HG03025 (cell line): ENCODE data around the gene PIGQ.
"Not testable (repeated sequence)": the region's sequence is repeated elsewhere in the genome, so short reads cannot be mapped to it uniquely, and the experiment has no call there.

Experiments used
- ATAC-seq: cut with Tn5 transposase; IDR thresholded peaks from one replicate; pipeline ENCODE4 v1.9.1; 2021; ENCODE audit warnings: mild to moderate bottlenecking, moderate library complexity; ENCODE audit not compliant: unreplicated experiment, low FRiP score

Gene PIGQ

DNA sequence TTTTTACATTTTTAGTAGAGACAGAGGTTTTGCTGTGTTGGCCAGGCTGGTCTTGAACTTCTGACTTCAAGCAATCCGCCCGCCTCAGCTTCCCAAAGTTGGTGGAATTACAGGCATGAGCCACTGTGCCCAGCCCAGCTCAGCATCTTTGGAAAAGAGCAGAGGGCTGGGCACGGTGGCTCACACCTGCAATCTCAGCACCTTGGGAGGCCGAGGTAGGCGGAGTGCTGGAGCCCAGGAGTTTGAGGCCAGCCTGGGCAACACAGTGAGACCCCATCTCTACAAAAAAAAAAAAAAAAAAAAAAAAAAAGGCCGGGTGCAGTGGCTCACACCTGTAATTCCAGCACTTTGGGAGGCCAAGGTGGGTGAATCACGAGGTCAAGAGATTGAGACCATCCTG lies 27.9 kb downstream of the PIGQ start:
- ATAC-seq = not testable (repeated sequence)

DNA sequence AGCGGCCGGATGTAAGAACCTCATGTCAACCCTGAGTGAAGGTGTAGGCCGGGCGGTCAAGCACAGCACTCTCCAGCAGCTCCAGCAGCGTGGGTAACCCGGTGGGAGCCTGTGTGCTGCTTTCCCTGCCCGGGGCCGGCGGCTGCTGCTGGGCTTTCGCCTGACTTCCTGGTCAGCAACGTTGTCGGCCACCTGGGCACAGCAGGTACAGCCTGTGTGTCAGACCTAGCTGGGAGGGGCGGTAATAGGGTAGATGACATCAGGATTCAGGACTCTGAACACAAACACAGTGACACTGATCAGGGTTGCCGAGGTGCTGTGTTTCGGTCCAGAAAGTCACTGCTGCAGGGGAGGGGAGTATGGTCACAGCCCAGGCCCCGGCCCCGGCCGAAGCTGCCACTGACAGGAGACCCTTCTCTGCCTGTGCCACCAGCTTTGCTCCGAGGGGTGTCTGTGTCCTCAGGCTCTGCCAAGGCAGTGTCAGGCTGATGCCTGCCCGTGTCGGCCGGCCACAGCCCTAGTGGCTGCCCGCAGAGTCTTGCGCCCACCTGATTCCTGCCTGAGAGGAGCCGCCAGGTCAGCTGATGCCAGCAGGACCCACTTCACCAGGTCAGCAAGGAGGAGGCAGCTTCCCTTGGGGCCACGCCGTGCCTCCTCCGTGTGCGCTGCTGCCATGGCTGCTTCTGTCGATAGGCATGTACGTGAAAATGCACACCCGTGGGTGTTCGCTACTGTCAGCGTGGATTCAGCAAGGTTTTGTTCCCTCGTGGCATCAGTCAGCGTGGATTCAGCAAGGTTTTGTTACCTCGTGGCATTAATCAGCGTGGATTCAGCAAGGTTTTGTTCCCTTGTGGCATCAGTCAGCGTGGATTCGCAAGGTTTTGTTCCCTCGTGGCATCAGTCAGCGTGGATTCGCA lies 29.3 kb downstream of the PIGQ start:
- no peak for ATAC-seq

GRCh38 chr16:600781-601180 lies 31.0 kb downstream of the PIGQ start:
- no peak for ATAC-seq

GRCh38 chr16:603933-604332 lies 34.2 kb downstream of the PIGQ start:
- no peak for ATAC-seq

DNA sequence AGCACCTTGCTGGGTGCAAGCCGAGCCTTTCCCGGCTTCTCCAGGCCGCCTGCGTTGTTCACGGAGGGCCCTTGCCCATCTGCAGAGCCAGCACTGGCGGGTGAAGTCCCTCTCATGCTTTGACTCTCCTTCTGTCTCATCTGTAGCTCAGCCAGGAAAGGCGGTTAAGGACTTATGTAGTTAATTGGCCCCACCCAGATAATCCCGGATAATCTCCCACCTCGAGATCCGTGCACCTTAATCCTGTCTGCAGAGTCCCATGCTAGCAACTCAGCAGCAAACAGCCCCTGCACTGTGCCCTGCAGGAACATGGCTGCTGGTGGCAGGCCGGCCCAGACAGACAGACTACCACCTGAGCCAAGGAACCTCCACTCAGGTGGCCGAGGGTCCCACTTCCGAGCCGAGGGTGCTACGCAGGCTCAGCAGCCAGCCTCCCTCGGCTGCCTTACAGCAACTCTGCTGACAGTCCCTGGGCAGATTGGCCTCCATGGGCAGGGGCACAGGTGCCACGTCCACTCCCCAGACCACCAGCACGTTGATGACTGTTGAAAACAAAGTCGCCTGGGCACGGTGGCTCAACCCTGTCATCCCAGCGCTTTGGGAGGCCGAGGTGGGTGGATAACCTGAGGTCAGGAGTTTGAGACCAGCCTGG lies 37.0 kb downstream of the PIGQ start:
- ATAC-seq = no peak

- no peak for ATAC-seq
Observed at GRCh38 chr16:608019-608418, 38.3 kb downstream of the PIGQ start.

GRCh38 chr16:609316-609715 lies 39.5 kb downstream of the PIGQ start:
- ATAC-seq = no peak

DNA sequence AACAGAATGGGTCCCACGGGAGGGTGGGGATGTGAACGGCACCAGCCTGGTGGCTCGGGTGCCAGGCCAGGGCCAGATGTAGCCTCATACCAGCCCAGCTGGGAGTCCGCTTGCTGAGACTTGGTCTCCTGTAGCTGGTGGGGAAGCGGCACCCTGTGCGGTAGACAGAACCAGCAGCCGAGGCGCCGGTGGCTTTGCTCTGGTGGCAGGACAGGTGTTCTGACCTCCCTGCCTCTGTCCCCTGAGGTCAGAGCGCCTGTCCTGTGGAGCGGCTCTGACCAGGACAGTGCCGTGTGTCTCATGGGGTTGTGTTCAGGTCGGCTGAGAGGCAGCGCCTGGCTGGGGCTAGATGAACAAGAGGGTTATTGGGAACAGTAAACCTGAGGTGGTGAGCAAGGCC lies 40.2 kb downstream of the PIGQ start:
- ATAC-seq = no peak

DNA sequence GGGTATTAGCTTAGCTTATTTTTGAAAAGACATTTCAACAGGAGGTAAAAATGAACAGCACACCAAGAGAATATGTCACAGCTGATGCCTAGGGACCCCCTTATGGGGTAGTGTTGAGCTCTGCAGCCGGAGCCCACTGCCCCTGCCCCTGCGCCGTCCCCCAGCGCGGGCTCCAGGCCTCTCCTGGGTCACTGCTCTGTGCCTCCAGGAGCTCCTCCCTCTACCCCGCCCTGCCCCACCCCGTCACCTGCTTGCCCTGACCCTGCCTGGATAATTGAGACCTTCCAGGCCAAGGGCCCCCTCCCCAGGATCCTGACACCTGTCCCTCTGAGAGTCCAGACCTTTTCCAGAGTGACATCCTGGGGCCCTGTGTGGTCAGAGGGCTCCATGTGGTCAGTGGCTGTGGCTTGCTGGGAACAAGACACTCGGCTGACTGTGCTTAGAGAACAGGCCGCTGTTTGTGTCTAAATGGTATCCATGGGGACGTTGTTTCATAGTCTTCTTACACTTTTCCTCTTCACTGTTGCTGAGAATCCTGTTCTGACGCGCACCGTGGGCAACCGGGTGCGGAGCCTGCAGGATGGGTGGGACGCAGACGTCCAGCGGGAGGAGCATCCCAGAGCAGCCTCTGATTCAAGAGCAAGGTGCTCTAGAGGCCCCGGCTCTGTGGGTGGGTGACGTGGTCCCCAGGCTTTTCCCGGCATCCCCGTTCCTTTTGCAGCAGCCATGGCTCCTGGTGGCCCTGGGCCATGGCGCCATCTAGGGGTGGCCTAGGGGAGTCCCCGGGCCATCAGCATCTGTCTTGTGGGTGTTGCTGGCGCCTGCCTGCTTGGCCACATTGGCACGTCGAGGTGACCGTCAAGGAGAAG lies 41.0 kb downstream of the PIGQ start:
- no peak for ATAC-seq

- ATAC-seq = no peak
Observed at GRCh38 chr16:615122-615521, 45.4 kb downstream of the PIGQ start.

DNA sequence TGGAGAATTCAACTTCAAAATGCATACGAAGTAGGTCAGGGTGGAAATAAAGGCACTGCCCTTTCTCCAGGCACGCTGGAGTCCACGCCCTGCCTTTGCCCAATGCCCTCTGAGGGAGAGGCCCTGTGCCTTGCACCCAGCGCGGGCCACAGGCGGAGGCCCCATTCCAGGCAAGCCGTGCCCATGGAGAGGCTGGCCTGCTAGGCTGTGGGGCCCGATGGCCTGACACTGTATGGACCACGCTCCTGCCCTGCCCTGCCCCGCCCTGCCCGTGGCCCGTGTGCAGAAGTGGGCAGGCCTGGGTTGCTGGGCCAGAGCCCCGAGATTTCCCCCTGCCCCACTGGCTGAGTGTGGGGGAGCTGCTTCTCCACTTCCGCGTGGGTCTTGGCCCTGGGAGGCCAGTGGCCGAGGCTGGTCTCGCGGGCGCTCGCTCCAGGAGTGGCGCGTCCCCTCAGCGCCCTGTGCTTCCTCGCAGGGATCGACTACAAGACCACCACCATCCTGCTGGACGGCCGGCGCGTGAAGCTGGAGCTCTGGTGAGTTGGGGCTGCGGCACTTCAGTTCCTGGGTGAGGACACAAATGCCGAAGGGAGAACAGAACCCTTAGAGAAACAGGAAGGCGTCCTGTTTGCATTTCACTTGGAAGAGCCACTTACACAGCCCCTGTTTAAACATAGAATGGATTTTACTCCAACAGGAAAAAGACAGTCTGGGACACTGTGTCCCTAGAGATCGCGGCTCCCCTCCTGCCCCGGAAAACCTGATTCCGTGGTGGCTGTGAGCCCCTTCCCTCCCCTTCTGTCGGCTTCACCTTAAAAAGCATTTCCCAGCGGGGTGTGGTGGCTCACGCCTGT lies 47.2 kb downstream of the PIGQ start:
- ATAC-seq = no peak

- no peak for ATAC-seq
Observed at GRCh38 chr16:617855-618254, 48.1 kb downstream of the PIGQ start.

- no peak for ATAC-seq
Observed at GRCh38 chr16:619476-620100, 49.8 kb downstream of the PIGQ start.

DNA sequence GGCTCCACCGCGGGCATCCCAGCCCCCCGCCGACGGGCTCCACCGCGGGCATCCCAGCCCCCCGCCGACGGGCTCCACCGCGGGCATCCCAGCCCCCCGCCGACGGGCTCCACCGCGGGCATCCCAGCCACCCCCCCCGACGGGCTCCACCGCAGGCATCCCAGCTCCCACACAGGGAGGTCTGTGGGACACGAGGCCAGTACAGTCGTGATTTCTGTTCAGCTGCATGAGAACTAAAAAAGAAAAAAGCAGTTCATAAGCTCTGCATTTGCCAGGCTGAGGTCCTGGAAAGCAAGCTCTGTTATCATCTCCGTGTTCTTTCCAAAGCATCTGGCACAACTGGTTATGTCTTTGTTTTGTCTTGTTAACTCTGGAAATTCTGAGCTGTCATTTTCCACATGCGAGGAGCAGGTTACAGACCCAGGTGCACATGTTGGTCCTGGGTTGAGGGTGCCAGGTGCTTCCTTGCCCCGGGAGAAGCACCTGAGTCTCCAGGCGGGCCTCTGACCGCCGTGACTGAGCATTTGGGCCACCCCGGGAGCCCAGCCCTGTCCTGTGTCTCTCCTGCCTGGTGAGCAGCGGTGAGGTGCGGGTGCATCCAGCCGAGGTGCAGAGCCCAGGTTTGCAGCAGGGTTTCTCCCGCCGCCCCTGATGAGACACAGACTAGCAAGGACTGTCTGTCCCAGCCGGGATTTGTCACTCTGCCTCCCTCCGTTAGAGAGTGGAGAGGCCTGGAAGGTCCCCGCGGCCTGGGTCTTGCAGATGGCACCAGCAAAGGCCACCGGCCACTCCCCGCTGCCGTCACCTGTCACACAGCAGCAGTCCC lies 51.1 kb downstream of the PIGQ start:
- ATAC-seq = no peak

DNA sequence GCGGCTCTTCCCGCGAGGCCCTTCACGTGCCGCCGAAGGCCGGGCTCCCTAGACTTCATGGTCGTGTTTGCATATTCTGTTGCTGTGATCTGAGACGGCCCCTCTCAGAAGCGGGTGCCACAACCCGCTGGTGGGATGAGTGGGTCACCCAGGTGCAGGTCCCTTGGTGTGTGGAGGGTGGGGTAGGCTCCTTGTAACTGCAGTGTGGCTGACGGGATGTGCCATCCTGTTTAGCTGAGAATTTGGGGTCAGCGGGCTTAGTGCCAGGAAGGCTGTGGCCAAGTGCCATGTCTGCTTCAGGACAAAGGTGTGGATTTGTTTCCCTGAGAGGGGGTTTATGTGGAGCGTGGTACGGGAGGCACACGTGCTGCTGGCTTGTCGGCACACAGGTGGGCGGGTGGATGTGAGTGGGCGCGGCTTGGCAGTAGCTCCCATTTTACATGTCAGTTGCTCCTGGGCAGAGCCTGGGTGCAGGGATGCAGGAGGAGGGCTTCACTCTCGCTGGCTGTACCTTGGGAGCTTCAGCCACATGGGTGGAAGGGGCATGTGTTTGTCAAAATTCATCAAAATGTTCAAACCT lies 51.8 kb downstream of the PIGQ start:
- no peak for ATAC-seq

- ATAC-seq = no peak
Observed at GRCh38 chr16:622920-623280, 53.1 kb downstream of the PIGQ start.

DNA sequence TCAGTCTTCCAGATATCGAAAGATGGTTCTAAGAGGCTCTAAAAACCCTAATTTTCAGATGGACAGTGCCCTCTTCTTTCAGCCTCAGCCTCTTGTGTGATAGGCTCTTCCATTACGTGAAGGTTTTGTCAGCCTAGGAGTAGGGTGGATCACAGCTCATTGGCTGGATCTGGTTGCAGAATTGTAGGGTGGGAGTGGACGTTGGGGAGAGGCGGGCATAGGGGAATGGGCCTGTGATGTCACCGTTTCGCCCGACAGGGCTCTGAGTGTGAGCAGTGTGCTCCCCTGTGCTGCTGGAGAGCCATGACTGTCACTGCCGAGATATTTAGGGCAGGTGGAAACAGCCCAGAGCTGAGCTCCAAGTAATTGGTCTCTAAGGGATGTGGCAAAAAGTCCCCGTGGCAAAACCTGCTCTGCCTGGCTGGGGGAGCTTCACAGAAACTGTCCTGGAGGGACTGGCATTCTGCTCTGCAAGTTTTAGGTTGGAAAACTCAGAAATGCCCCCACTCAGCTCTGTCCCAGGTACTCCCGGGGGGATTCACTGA lies 54.8 kb downstream of the PIGQ start:
- no peak for ATAC-seq
